Progenitor cell of endocrine pancreas (in vitro differentiated cells): ENCODE results near the gene BMP7. TPM values are rescaled to one million over a fixed set of nuclear protein-coding genes. Genes with fewer than 3 reads are reported as not detected.

Source experiments
- DNase-seq: peaks from one replicate; pipeline ENCODE4 v3.0.0; 2021; ENCODE audit warnings: low spot score; ENCODE audit not compliant: unreplicated experiment
- H3K27ac Mint-ChIP-seq: 2 replicates; pipeline ENCODE4 v1.8.0; 2021; ENCODE audit warnings: mild to moderate bottlenecking, moderate library complexity, mixed read lengths
- H3K27me3 Mint-ChIP-seq: 2 replicates; pipeline ENCODE4 v1.8.0; 2021; ENCODE audit warnings: mixed read lengths
- H3K36me3 Mint-ChIP-seq: 2 replicates; pipeline ENCODE4 v1.8.0; 2022; ENCODE audit warnings: mixed read lengths; ENCODE audit not compliant: insufficient read depth
- H3K4me1 Mint-ChIP-seq: 2 replicates; pipeline ENCODE4 v1.8.0; 2021; ENCODE audit warnings: low read depth, mixed read lengths
- H3K4me3 Mint-ChIP-seq: 2 replicates; pipeline ENCODE4 v1.8.0; 2021; ENCODE audit warnings: low read depth, mild to moderate bottlenecking, moderate library complexity, mixed read lengths
- H3K9me3 Mint-ChIP-seq: 2 replicates; pipeline ENCODE4 v1.8.0; 2021; ENCODE audit warnings: low read depth, mixed read lengths
- CTCF ChIP-seq: fragments of 200-600 bp; sonication (generic); IDR thresholded peaks from one replicate; pipeline ENCODE4 v1.5.0; 2021; ENCODE audit warnings: antibody characterized with exemption, mild to moderate bottlenecking; ENCODE audit not compliant: unreplicated experiment
- total RNA-seq: library from RNA; stranded (reverse); gene quantifications from 2 replicates; pipeline ENCODE4 v1.2.1, GENCODE V29; 2021

Gene BMP7
- total RNA-seq, 1 donor from 2014 or later, result 35.4 TPM

- TF ChIP-seq CTCF, result no peak
- Mint-ChIP-seq H3K9me3 (no peaks in the 10 kb centered on the region), H3K4me3 (no peak overlapping the region), H3K27ac (no peak overlapping the region), H3K4me1 (peaks cover 6% of the 10 kb centered on the region), H3K36me3 (no peaks in the 10 kb centered on the region), H3K27me3 (peaks cover 46% of the 10 kb centered on the region)
- no peak for DNase-seq
These were observed 8.9 kb upstream of the BMP7 start for GRCh38 chr20:57275334-57275733.

GRCh38 chr20:57274846-57275245 is 8.4 kb upstream of the BMP7 start:
- no peak for DNase-seq
- no peak overlapping the region for H3K4me3 Mint-ChIP-seq
- no peak overlapping the region for H3K27ac Mint-ChIP-seq
- no peaks in the 10 kb centered on the region for H3K9me3 Mint-ChIP-seq
- TF ChIP-seq CTCF, result no peak
- H3K36me3 Mint-ChIP-seq, result no peaks in the 10 kb centered on the region
- peaks cover 7% of the 10 kb centered on the region for H3K4me1 Mint-ChIP-seq
- H3K27me3 Mint-ChIP-seq, result peaks cover 44% of the 10 kb centered on the region

GRCh38 chr20:57274299-57274698 is 7.9 kb upstream of the BMP7 start:
- peaks cover 7% of the 10 kb centered on the region for H3K4me1 Mint-ChIP-seq
- no peaks in the 10 kb centered on the region for H3K36me3 Mint-ChIP-seq
- H3K27me3 Mint-ChIP-seq, result peaks cover 47% of the 10 kb centered on the region
- no peak for DNase-seq
- no peaks in the 10 kb centered on the region for H3K9me3 Mint-ChIP-seq
- H3K27ac Mint-ChIP-seq, result no peak overlapping the region
- no peak overlapping the region for H3K4me3 Mint-ChIP-seq
- TF ChIP-seq CTCF, result no peak

- H3K9me3 Mint-ChIP-seq, result no peaks in the 10 kb centered on the region
- no peak overlapping the region for H3K4me3 Mint-ChIP-seq
- no peaks in the 10 kb centered on the region for H3K36me3 Mint-ChIP-seq
- no peak for TF ChIP-seq CTCF
- peaks cover 56% of the 10 kb centered on the region for H3K27me3 Mint-ChIP-seq
- no peak for DNase-seq
- peaks cover 7% of the 10 kb centered on the region for H3K4me1 Mint-ChIP-seq
- no peak overlapping the region for H3K27ac Mint-ChIP-seq
These were observed 6.6 kb upstream of the BMP7 start for GRCh38 chr20:57272883-57273535.

- H3K4me3 Mint-ChIP-seq, result no peak overlapping the region
- no peaks in the 10 kb centered on the region for H3K36me3 Mint-ChIP-seq
- no peak overlapping the region for H3K27ac Mint-ChIP-seq
- H3K27me3 Mint-ChIP-seq, result peaks cover 56% of the 10 kb centered on the region
- no peaks in the 10 kb centered on the region for H3K9me3 Mint-ChIP-seq
- TF ChIP-seq CTCF, result peak; percentile 42
- no peak for DNase-seq
- peaks cover 10% of the 10 kb centered on the region for H3K4me1 Mint-ChIP-seq
These were observed 4.0 kb upstream of the BMP7 start for GRCh38 chr20:57270204-57270984.
